SK-N-MC (cell line): ENCODE measurements around the gene GH2.

Experiments used
- EZH2 ChIP-seq: fragments of 200-600 bp; sonication (generic); IDR thresholded peaks from one replicate; pipeline ENCODE4 v1.6.1; 2017; ENCODE audit warnings: antibody characterized with exemption
- FOXP2 ChIP-seq: optimal IDR thresholded peaks from 2 replicates; pipeline ENCODE3; 2011; ENCODE audit warnings: mild to moderate bottlenecking, moderate library complexity; ENCODE audit not compliant: insufficient read depth; ENCODE audit errors: extremely low read length, control extremely low read depth
- POLR2AphosphoS5 ChIP-seq: IDR thresholded peaks from 2 replicates; pipeline ENCODE4 v1.6.1; 2012; ENCODE audit warnings: mild to moderate bottlenecking, low read depth, low read length, borderline replicate concordance

GRCh38 chr17:63836811-63837210 lies 44.9 kb downstream of the GH2 start:
- no peak for TF ChIP-seq EZH2
- no peak for TF ChIP-seq POLR2AphosphoS5
- TF ChIP-seq FOXP2 = no peak
